Hepatocyte (in vitro differentiated cells): ENCODE results near the gene PLCL2. TPM values are rescaled to one million over a fixed set of nuclear protein-coding genes. Genes with fewer than 3 reads are reported as not detected.

ENCODE experiments used
- DNase-seq: peaks from one replicate; pipeline ENCODE4 v3.0.0-alpha.2; 2016; ENCODE audit warnings: low spot score
- H2AFZ ChIP-seq: fragments of 200-600 bp; sonication (generic); 2 replicates; pipeline ENCODE4 v1.6.0; 2016; ENCODE audit warnings: antibody characterized with exemption, mild to moderate bottlenecking
- H3K27ac ChIP-seq: fragments of 200-600 bp; sonication (generic); 2 replicates; pipeline ENCODE4 v1.5.1; 2016; ENCODE audit warnings: mild to moderate bottlenecking
- H3K27me3 ChIP-seq: fragments of 200-600 bp; sonication (generic); 2 replicates; pipeline ENCODE4 v1.6.1; 2016
- H3K36me3 ChIP-seq: fragments of 200-600 bp; sonication (generic); replicated peaks from 2 replicates; pipeline ENCODE4 v1.5.1; 2016; ENCODE audit warnings: low read depth; ENCODE audit not compliant: insufficient read depth
- H3K4me1 ChIP-seq: fragments of 200-600 bp; sonication (generic); 2 replicates; pipeline ENCODE4 v1.5.1; 2016; ENCODE audit warnings: mild to moderate bottlenecking, moderate library complexity; ENCODE audit not compliant: insufficient read depth
- H3K4me2 ChIP-seq: fragments of 200-600 bp; sonication (generic); 2 replicates; pipeline ENCODE4 v1.6.0; 2016
- H3K4me3 ChIP-seq: fragments of 200-600 bp; sonication (generic); 2 replicates; pipeline ENCODE4 v1.5.1; 2016; ENCODE audit warnings: mild to moderate bottlenecking
- H3K79me2 ChIP-seq: fragments of 200-600 bp; sonication (generic); 2 replicates; pipeline ENCODE4 v1.6.0; 2017; ENCODE audit warnings: mild to moderate bottlenecking
- H3K9me2 ChIP-seq: fragments of 200-600 bp; sonication (generic); replicated peaks from 2 replicates; pipeline ENCODE4 v1.6.0; 2017; ENCODE audit warnings: mild to moderate bottlenecking; ENCODE audit not compliant: insufficient read depth
- H3K9me3 ChIP-seq: fragments of 200-600 bp; sonication (generic); 2 replicates; pipeline ENCODE4 v1.5.1; 2016; ENCODE audit warnings: low read depth, mild to moderate bottlenecking
- H4K20me1 ChIP-seq: fragments of 200-600 bp; sonication (generic); 2 replicates; pipeline ENCODE4 v1.6.0; 2016; ENCODE audit warnings: mild to moderate bottlenecking; ENCODE audit not compliant: insufficient read depth, poor library complexity, severe bottlenecking
- EZH2 ChIP-seq: fragments of 200-600 bp; sonication (generic); IDR thresholded peaks from 2 replicates; pipeline ENCODE4 v1.6.1; 2016; ENCODE audit warnings: antibody characterized with exemption, mild to moderate bottlenecking, borderline replicate concordance
- EZH2phosphoT487 ChIP-seq: fragments of 200-600 bp; sonication (generic); IDR thresholded peaks from one replicate; pipeline ENCODE4 v1.6.1; 2018; ENCODE audit warnings: antibody characterized with exemption, mild to moderate bottlenecking, low read depth, moderate library complexity; ENCODE audit not compliant: unreplicated experiment, severe bottlenecking
- WGBS: methylation state at CpG from one replicate; pipeline ENCODE4 v1.1.6; 2016; ENCODE audit warnings: low lambda C conversion rate; ENCODE audit errors: missing lambda C conversion rate; 5-methylcytosine and 5-hydroxymethylcytosine counted together
- polyA plus RNA-seq: library from polyadenylated mRNA; unstranded; fragments of >200 nt; fragmentation: Nextera tagmentation; extraction: Ambion mirVana; gene quantifications from 2 replicates; pipeline ENCODE4 v1.2.1, GENCODE V29; 2016
- total RNA-seq: library from RNA; depleted of rRNA; stranded (reverse); fragments of >200 nt; gene quantifications from 2 replicates; pipeline ENCODE4 v1.2.3, GENCODE V29; 2014
- TF ChIP-seq, protein P1 (sequence below): fragments of 200-600 bp; sonication (generic); IDR thresholded peaks from 2 replicates; pipeline ENCODE4 v1.5.1; 2016; ENCODE audit warnings: antibody characterized with exemption, mild to moderate bottlenecking; ENCODE audit not compliant: poor library complexity

Gene PLCL2
- total and polyA plus RNA-seq, 2 experiments from 2014 or later: 3.2 to 14.2 TPM

DNA sequence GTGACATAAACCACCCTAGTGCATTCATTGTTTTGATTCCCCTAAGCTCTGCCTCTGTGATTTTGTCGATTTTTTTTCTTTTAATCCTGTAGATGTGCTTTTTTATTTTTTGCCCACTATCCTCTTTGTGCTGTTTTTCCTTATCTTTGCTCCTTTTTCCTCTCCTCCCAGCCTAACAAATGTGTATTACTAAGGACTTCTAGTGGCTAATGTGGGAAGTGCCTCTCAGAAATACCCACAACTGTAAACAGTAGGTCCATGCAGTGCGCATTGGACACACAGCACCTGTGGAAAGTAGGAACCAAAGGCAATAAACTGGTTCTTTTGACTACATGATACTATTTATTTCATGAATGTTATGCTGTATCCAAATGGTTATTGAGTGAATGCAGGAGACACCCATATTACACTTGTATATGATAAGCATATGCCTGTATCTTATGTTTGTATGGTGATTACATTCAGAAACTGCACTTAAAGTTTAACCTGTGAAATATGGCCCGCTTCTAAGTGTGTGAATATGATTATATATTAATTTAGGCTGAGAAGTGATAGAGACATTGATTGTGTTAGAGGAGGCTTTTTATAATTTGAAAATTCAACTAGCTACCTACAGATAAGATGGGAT lies 147.8 kb downstream of the PLCL2 start:
- no peaks in the 10 kb centered on the region for H3K79me2 ChIP-seq
- H3K4me1 ChIP-seq: no peaks in the 10 kb centered on the region
- H3K27ac ChIP-seq: no peak overlapping the region
- no peak overlapping the region for H2AFZ ChIP-seq
- no peaks in the 10 kb centered on the region for H3K36me3 ChIP-seq
- H3K4me2 ChIP-seq: no peak overlapping the region
- TF ChIP-seq, protein P1, sequence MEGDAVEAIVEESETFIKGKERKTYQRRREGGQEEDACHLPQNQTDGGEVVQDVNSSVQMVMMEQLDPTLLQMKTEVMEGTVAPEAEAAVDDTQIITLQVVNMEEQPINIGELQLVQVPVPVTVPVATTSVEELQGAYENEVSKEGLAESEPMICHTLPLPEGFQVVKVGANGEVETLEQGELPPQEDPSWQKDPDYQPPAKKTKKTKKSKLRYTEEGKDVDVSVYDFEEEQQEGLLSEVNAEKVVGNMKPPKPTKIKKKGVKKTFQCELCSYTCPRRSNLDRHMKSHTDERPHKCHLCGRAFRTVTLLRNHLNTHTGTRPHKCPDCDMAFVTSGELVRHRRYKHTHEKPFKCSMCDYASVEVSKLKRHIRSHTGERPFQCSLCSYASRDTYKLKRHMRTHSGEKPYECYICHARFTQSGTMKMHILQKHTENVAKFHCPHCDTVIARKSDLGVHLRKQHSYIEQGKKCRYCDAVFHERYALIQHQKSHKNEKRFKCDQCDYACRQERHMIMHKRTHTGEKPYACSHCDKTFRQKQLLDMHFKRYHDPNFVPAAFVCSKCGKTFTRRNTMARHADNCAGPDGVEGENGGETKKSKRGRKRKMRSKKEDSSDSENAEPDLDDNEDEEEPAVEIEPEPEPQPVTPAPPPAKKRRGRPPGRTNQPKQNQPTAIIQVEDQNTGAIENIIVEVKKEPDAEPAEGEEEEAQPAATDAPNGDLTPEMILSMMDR: peak; percentile 72
- TF ChIP-seq EZH2: no peak
- H3K27me3 ChIP-seq: no peaks in the 10 kb centered on the region
- H4K20me1 ChIP-seq: no peaks in the 10 kb centered on the region
- H3K9me3 ChIP-seq: no peaks in the 10 kb centered on the region
- H3K4me3 ChIP-seq: no peak overlapping the region
- H3K9me2 ChIP-seq: no peaks in the 10 kb centered on the region
- peak; percentile 62 for DNase-seq
- 49% methylated on average over 3 of the region's 3 CpGs for WGBS

DNA sequence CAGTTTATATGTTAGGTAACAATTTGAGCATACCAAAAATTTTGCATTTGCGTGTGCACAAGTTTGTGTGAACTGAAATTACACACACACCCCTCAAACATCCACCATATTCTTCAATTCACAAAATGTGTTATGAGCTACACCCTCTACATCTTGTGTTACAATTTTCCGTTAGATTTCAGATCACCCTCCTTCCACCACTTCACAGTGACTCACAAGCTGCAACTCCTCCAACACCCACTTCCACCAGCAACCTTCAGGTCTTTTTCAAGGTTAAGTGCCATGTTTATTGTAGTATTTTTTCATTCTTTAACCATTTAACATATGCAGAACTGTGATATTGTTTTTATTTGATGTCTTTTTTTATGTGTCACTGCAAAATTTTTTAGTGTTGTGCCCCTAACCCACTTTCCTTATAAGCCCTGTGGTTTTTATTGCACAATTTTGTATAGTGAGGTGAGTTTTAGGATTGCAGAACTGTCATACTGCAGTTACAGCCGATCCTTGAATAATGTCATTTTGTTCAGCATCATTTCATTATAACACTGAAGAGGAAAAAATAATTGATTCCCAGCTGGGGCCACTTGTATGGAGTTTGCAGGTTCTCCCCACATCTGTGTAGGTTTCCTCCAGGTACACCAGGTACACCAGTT lies 148.9 kb downstream of the PLCL2 start:
- no peaks in the 10 kb centered on the region for H3K27me3 ChIP-seq
- no peak for TF ChIP-seq EZH2phosphoT487
- TF ChIP-seq, protein P1: no peak
- TF ChIP-seq EZH2: no peak
- H4K20me1 ChIP-seq: no peaks in the 10 kb centered on the region
- no peaks in the 10 kb centered on the region for H3K4me1 ChIP-seq
- WGBS: 75% methylated on average over 3 of the region's 3 CpGs
- no peak overlapping the region for H3K27ac ChIP-seq
- DNase-seq: no peak
- H2AFZ ChIP-seq: no peak overlapping the region
- H3K4me2 ChIP-seq: no peak overlapping the region
- no peaks in the 10 kb centered on the region for H3K36me3 ChIP-seq
- H3K9me3 ChIP-seq: no peaks in the 10 kb centered on the region
- H3K79me2 ChIP-seq: no peaks in the 10 kb centered on the region
- no peaks in the 10 kb centered on the region for H3K9me2 ChIP-seq
- H3K4me3 ChIP-seq: no peak overlapping the region

DNA sequence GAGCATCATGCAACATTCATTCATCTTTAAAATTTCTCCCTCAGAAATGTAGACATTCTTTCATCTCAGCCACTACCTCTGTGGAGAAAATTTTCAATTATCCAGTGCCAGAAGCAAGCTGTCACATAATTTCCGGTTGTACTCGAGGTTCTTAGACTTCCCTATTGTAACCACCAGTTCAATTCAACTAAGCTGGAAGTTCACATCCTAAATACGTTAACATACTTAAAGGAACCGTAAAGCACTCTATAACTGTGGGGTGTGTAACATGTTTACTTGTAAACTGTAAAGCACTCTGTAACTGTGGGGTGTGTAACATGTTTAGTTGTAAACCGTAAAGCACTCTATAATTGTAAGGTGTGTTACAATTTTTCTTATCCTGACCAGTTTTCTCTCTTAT lies 150.3 kb downstream of the PLCL2 start:
- Histone ChIP-seq H3K4me3 (no peak overlapping the region), H3K27ac (no peak overlapping the region), H3K79me2 (no peaks in the 10 kb centered on the region), H3K9me3 (no peaks in the 10 kb centered on the region), H3K4me1 (no peaks in the 10 kb centered on the region), H3K4me2 (no peak overlapping the region), H3K9me2 (no peaks in the 10 kb centered on the region), H3K27me3 (no peaks in the 10 kb centered on the region), H4K20me1 (no peaks in the 10 kb centered on the region), H3K36me3 (no peaks in the 10 kb centered on the region), H2AFZ (no peak overlapping the region)
- DNase-seq: no peak
- no peak for TF ChIP-seq EZH2phosphoT487
- TF ChIP-seq, protein P1: no peak
- no peak for TF ChIP-seq EZH2
- WGBS: 86% methylated on average over 5 of the region's 5 CpGs
